Upper lobe of left lung (tissue), 6 donors: ENCODE data around the gene MYL12B. TPM values are rescaled to one million over a fixed set of nuclear protein-coding genes. Genes with fewer than 3 reads are reported as not detected.
A peak's percentile ranks its signal among the peaks of the same experiment; 100 is the strongest.

Source experiments
- ATAC-seq, 2 donors: fragments of 200-7000 bp; cut with Tn5 transposase; one replicate each; pipeline ENCODE4 v1.9.1; 2022; ENCODE audit warnings: mild to moderate bottlenecking in 2 of 2, moderate library complexity in 2 of 2; ENCODE audit not compliant: low FRiP score in 2 of 2
- DNase-seq, 2 donors: peaks; one replicate each; pipeline ENCODE4 v3.0.0-alpha.2; 2019 to 2020
- H3K27ac ChIP-seq, 4 donors: fragments of 200-600 bp; sonication (generic); one replicate each; pipeline ENCODE4 v1.5.1; 2016 to 2019
- H3K27me3 ChIP-seq, 4 donors: fragments of 200-600 bp; sonication (generic); one replicate each; pipeline ENCODE4 v1.5.1; 2017 to 2019
- H3K36me3 ChIP-seq, 4 donors: fragments of 200-600 bp; sonication (generic); one replicate each; pipeline ENCODE4 v1.5.1; 2016 to 2019
- H3K4me1 ChIP-seq, 4 donors: fragments of 200-600 bp; sonication (generic); one replicate each; pipeline ENCODE4 v1.5.1; 2018 to 2019
- H3K4me3 ChIP-seq, 4 donors: fragments of 200-600 bp; sonication (generic); one replicate each; pipeline ENCODE4 v1.5.1; 2017 to 2019; ENCODE audit warnings: mild to moderate bottlenecking in 2 of 4, moderate library complexity in 1 of 4
- H3K9me3 ChIP-seq, 4 donors: fragments of 200-600 bp; sonication (generic); one replicate each; pipeline ENCODE4 v1.5.1; 2018 to 2019
- EP300 ChIP-seq, 4 donors: sonication (generic); formaldehyde crosslinking; IDR thresholded peaks; one replicate each; pipeline ENCODE4 v1.5.1; 2017; ENCODE audit warnings: antibody characterized with exemption in 4 of 4, control low read depth in 2 of 4
- POLR2A ChIP-seq, 4 donors: fragments of 450-650 bp; IDR thresholded peaks; one replicate each; pipeline ENCODE4 v1.5.1; 2016 to 2017; ENCODE audit warnings: antibody characterized with exemption in 4 of 4, mild to moderate bottlenecking in 2 of 4
- POLR2AphosphoS5 ChIP-seq, 2 donors: sonication (generic); formaldehyde crosslinking; IDR thresholded peaks; one replicate each; pipeline ENCODE4 v1.5.1; 2017; ENCODE audit warnings: antibody characterized with exemption in 2 of 2
- WGBS, 2 donors: methylation state at CpG; one replicate each; pipeline ENCODE4 v1.1.5; 2017 to 2018; 5-methylcytosine and 5-hydroxymethylcytosine counted together
- total RNA-seq, 6 donors: library from RNA; depleted of rRNA in 4 of 6; stranded (reverse); fragments of >200 nt in 4 of 6; gene quantifications; one replicate each; pipeline versions ENCODE4 v1.1.0 to v1.2.1, GENCODE V29; 2016 to 2021
- TF ChIP-seq, protein P1 (sequence below), 6 experiments: fragments of 450-650 bp in 4 of 6; fragments of 200-600 bp in 2 of 6; sonication (generic) in 2 of 6; IDR thresholded peaks; one replicate each; pipeline ENCODE4 v1.5.1; 2016 to 2019; ENCODE audit warnings: antibody characterized with exemption in 6 of 6
- donor health status: DM: no; HTN: no; CAD: no; lungs with moderate emphysema.
- donor health status: DM: no; HTN: yes; CAD: no; lungs with severe emphysema.

Gene MYL12B
- total RNA-seq, result 100 to 1,000 TPM in 5 of 6 donors, 10 to 100 TPM in 1; 93.2 to 451 (median 361) TPM

DNA sequence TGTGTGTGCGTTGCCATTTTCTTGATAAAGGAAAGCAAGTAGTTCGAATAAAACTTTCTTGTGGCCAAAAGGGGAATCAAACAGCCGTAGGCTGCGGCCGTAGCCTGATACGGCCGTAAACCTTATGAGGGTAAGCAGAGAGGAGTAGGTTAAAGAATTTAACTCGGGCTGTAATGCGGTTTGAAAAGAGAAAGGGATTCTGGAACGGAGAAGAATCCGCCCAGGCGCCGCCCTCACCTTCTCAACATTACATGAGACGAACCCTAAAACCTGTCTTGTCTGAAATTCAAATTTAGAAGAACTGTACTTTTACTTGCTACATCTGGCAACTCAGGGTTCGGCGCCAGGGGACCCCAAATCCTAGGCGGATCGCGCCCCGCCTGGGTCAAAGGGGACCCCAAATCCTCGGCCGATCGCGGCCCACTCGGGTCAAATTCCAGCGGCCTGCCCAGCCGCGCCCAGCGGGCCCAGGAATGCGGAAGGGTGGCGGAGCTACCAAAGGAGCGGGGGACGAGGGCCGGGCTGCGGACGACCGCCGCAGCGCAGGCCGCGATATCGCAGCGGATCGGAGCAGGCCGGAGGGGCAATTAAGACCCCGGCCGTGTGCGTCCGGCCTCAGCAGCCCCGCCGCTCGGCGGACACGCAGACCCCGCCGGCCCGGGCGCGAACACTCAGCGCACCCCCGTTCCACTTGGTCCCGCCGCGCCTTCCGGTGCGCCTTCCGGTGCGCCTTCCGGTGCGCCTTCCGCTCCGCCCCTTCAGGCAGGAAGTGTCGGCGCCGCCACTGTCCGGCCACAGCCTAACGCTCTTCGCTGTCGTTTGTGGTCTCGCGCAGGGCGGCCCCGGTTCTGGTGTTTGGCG lies at the start of gene MYL12B:
Gene MYL12B (plus strand): TSS at position 761 of the 861 bp plus-strand sequence. CDS start 10,766 bp downstream, outside the sequence.
- TF ChIP-seq EP300 (IDR thresholded peaks at IDR 0.05), result peak in 1 of 4 donors; percentile 6
- peak; percentile 88 to 90 for TF ChIP-seq POLR2AphosphoS5 (IDR thresholded peaks at IDR 0.05)
- TF ChIP-seq, protein P1, sequence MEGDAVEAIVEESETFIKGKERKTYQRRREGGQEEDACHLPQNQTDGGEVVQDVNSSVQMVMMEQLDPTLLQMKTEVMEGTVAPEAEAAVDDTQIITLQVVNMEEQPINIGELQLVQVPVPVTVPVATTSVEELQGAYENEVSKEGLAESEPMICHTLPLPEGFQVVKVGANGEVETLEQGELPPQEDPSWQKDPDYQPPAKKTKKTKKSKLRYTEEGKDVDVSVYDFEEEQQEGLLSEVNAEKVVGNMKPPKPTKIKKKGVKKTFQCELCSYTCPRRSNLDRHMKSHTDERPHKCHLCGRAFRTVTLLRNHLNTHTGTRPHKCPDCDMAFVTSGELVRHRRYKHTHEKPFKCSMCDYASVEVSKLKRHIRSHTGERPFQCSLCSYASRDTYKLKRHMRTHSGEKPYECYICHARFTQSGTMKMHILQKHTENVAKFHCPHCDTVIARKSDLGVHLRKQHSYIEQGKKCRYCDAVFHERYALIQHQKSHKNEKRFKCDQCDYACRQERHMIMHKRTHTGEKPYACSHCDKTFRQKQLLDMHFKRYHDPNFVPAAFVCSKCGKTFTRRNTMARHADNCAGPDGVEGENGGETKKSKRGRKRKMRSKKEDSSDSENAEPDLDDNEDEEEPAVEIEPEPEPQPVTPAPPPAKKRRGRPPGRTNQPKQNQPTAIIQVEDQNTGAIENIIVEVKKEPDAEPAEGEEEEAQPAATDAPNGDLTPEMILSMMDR (IDR thresholded peaks at IDR 0.05), result peak in 4 of 6 experiments; percentile 19 to 48 (median 40)
- peak; percentile 52 to 94 (median 74) for TF ChIP-seq POLR2A (IDR thresholded peaks at IDR 0.05)
- DNase-seq, result peak; percentile 83 to 96
- peak; percentile 93 to 97 for ATAC-seq
- Histone ChIP-seq H3K9me3 (no peaks in the 10 kb centered on the region), H3K4me3 (peak within 1 kb of the TSS; percentile 70 to 91 (median 84)), H3K27me3 (no peaks in the 10 kb centered on the region), H3K4me1 (peaks cover 47 to 55% (median 52%) of the 10 kb centered on the region in 4 donors), H3K27ac (peak within 1 kb of the TSS; percentile 92 to 99 (median 98)), H3K36me3 (peaks cover 6 to 29% (median 10%) of the 10 kb centered on the region in 4 donors)
- 0 to 2% methylated on average over 49 to 50 of the region's 84 CpGs for WGBS, 2 donors

DNA sequence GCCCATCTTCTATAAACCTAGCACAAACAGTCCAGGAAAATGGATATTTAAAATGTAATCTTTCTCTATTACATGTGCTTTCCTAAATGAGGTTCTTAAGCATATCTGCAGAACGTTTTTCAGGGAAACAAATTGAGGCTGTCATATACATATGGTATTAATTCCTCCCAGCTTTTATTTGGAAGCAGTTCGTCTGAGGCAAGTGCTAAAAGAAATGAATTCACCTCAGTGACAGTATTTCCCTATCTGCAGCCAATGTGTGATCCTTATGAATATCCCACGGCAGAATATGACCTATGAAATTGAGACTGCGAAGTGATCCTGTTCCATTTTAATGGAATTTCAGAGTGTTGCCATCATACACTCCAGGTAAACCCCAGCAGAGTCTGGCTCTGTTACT lies 49.3 kb upstream of the MYL12B start:
- no peaks in the 10 kb centered on the region for H3K27me3 ChIP-seq
- no peaks in the 10 kb centered on the region for H3K36me3 ChIP-seq
- H3K4me1 ChIP-seq, result no peaks in the 10 kb centered on the region
- TF ChIP-seq EP300 (IDR thresholded peaks at IDR 0.05), result no peak
- TF ChIP-seq, protein P1 (IDR thresholded peaks at IDR 0.05), result no peak
- no peak for TF ChIP-seq POLR2A (IDR thresholded peaks at IDR 0.05)
- no peak for TF ChIP-seq POLR2AphosphoS5 (IDR thresholded peaks at IDR 0.05)
- H3K27ac ChIP-seq, result no peak overlapping the region
- no peak for ATAC-seq
- no peaks in the 10 kb centered on the region for H3K9me3 ChIP-seq
- no peak overlapping the region for H3K4me3 ChIP-seq
- no peak for DNase-seq
- WGBS, 2 donors, result 65 to 85% methylated on average over 4 of the region's 4 CpGs

DNA sequence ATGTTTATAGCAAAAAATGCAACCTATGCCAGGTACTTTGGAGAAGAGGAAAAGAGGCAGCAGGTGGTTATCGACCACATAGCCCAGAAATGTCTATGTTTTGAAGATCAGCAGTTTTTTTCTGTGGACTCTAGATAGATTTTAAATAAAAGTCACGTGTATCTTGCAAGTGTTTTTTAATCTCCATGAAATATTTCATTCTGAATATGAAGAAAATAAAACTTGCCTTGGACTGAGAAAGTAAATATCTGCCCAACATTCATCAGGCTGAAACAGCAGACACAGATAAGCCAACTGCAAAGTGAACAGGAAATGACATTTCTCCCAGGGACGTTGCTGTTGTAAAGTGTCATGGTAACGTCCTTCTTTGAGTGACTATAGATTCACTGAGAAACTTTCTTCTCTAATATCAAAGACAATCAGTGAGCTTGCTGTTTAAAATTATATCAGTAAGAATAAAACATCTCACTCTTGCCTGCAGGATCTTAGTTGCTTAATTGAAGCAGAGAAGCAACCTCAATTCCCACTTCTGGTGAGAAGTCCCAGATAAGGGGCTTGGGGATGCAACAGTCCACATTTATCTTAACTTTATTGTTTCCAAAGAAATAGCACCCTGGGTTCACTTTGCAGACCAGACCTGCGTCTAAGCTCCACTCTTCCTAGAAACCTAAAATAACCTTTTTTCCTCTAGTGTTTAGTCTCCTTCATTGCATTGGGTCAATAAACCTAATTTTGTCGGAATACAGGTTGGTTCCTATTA lies 48.5 kb upstream of the MYL12B start:
- ATAC-seq (no peak), DNase-seq (no peak)
- no peaks in the 10 kb centered on the region for H3K27me3 ChIP-seq
- no peak for TF ChIP-seq POLR2A (IDR thresholded peaks at IDR 0.05)
- no peak for TF ChIP-seq EP300 (IDR thresholded peaks at IDR 0.05)
- TF ChIP-seq, protein P1 (IDR thresholded peaks at IDR 0.05), result no peak
- TF ChIP-seq POLR2AphosphoS5 (IDR thresholded peaks at IDR 0.05), result no peak
- H3K27ac ChIP-seq, result no peak overlapping the region
- H3K9me3 ChIP-seq, result no peaks in the 10 kb centered on the region
- no peak overlapping the region for H3K4me3 ChIP-seq
- peaks cover 0 to 5% (median 0%) of the 10 kb centered on the region in 4 donors for H3K4me1 ChIP-seq
- no peaks in the 10 kb centered on the region for H3K36me3 ChIP-seq
- WGBS, 2 donors, result 37 to 45% methylated on average over 6 of the region's 6 CpGs

DNA sequence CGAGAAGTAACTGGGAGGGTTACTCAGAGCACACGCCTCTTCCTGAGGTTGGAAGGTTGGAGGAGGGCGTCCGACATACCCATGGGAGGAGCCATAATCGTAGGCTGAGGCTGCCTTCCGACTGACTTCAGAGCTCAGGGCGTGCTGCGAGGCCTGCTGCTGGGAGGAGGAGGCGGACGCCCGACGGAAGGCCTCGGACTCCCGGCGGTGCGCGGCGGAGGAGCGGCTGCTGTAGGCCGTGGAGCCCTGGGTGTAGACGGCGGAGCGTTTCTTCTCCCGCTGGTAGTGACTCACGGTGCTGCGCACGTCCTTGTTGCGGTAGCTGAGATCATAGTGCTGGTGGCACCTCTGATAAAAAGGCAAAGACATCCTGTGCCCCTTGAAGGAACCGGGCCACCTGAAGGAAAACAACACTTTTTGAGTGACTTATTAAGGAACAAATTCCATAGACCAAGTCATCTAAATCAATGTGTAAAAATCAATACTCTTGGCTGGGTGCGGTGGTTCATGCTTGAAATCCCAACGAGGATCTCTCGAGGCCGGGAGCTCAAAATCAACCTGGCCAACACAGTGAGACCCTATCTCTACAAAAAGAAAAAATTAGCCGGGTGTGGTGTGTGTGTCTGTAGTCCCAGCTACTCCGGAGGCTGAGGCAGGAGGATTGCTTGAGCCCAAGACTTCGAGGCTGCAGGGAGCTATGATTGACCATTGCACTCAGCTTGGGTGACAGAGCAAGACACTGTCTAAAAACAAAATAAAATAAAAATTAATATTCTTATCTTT lies 46.9 kb upstream of the MYL12B start:
- H3K4me1 ChIP-seq, result peaks cover 0 to 5% (median 0%) of the 10 kb centered on the region in 4 donors
- no peaks in the 10 kb centered on the region for H3K36me3 ChIP-seq
- no peak overlapping the region for H3K4me3 ChIP-seq
- TF ChIP-seq POLR2A (IDR thresholded peaks at IDR 0.05) (no peak), EP300 (IDR thresholded peaks at IDR 0.05) (no peak), POLR2AphosphoS5 (IDR thresholded peaks at IDR 0.05) (no peak)
- TF ChIP-seq, protein P1 (IDR thresholded peaks at IDR 0.05), result no peak
- ATAC-seq (no peak), DNase-seq (peak in 1 of 2 donors; percentile 64)
- H3K9me3 ChIP-seq, result no peaks in the 10 kb centered on the region
- H3K27ac ChIP-seq, result no peak overlapping the region
- 94 to 97% methylated on average over 36 of the region's 36 CpGs for WGBS, 2 donors
- no peaks in the 10 kb centered on the region for H3K27me3 ChIP-seq
